Peyer's patch (tissue), 4 donors: ENCODE results near the gene LRG1. TPM values are rescaled to one million over a fixed set of nuclear protein-coding genes. Genes with fewer than 3 reads are reported as not detected.

Experiments
- DNase-seq, 3 donors: peaks; one replicate each; pipeline ENCODE4 v3.0.0-alpha.2; 2017 to 2019
- H3K27ac ChIP-seq, 4 donors: fragments of 200-600 bp; sonication (generic); one replicate each; pipeline ENCODE4 v1.5.1; 2016 to 2019
- H3K27me3 ChIP-seq, 2 donors: fragments of 200-600 bp; sonication (generic); one replicate each; pipeline ENCODE4 v1.5.1; 2019
- H3K36me3 ChIP-seq, 3 donors: fragments of 200-600 bp; sonication (generic); one replicate each; pipeline ENCODE4 v1.5.1; 2016 to 2019
- H3K4me1 ChIP-seq, 4 donors: fragments of 200-600 bp; sonication (generic); one replicate each; pipeline ENCODE4 v1.5.1; 2016 to 2019
- H3K4me3 ChIP-seq, 4 donors: fragments of 200-600 bp; sonication (generic); 1 replicate in 3 of 4; 2 replicates in 1 of 4; pipeline ENCODE4 v1.5.1; 2016 to 2019; ENCODE audit warnings: mild to moderate bottlenecking in 1 of 4
- H3K9me3 ChIP-seq, 4 donors: fragments of 200-600 bp; sonication (generic); one replicate each; pipeline ENCODE4 v1.5.1; 2016 to 2019; ENCODE audit warnings: mild to moderate bottlenecking in 1 of 4
- POLR2A ChIP-seq, 2 donors: fragments of 450-650 bp; IDR thresholded peaks; one replicate each; pipeline ENCODE4 v1.5.1; 2017; ENCODE audit warnings: antibody characterized with exemption in 2 of 2, mild to moderate bottlenecking in 2 of 2, moderate library complexity in 2 of 2
- total RNA-seq, 4 donors: library from RNA; depleted of rRNA; stranded (reverse); fragments of >200 nt; gene quantifications; one replicate each; pipeline ENCODE4 v1.1.0, GENCODE V29; 2016
- TF ChIP-seq, protein P1 (sequence below), 6 experiments: fragments of 450-650 bp in 4 of 6; fragments of 200-600 bp in 2 of 6; sonication (generic) in 1 of 6; IDR thresholded peaks; one replicate each; pipeline ENCODE4 v1.5.1; 2017 to 2019; ENCODE audit warnings: antibody characterized with exemption in 6 of 6, mild to moderate bottlenecking in 3 of 6, moderate library complexity in 1 of 6

LRG1 gene
- total RNA-seq, 4 donors from 2014 or later: 1.7 to 3.5 (median 3.0) TPM

DNA sequence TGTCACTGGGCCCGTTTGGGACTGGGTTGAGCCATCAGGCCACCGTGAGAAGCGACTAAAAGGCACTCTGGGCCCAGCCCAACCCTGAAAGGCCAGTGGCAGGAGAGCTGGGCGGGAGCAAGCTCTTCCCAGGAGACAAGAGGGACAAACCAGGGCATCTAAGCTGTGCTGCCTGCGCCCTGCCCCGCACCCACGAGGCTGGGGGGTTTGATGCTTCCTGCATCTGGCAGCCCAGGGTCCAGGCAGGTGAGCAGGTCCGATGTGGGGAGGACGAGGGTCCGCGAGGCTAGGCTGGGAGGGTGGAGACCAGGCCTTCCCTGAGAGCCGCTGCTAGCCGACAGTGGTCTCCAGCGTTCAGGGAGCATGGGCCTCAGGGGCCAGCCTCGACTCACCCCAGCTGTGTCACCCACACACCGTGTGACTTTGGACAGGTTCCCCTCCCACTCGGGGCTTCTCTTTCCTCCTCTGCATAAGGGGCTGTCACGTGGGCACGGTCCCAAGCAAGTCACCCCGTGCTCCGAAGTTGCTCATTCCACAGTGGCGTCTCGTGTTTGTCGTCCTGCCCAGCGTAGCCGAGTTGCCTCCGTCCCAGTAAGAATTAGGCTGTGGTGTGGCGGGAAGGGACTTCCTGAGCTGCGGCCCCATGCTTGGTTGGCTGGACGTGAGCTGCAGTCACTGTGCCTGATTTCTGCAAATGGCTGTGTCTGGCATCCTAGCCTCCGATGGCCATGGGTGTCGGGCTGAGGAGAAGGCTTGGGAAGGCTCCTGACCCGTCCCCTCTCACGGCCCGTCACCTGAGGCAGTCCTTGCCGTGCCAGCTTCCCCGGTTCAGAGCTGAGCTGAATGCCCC, 37.3 kb downstream of the LRG1 start:
- peaks cover 0 to 58% (median 0%) of the 10 kb centered on the region in 3 donors for H3K36me3 ChIP-seq
- H3K4me3 ChIP-seq: no peak overlapping the region
- no peak overlapping the region for H3K27ac ChIP-seq
- no peak for DNase-seq
- H3K27me3 ChIP-seq: no peaks in the 10 kb centered on the region
- no peaks in the 10 kb centered on the region for H3K9me3 ChIP-seq
- no peak for TF ChIP-seq POLR2A (IDR thresholded peaks at IDR 0.05)
- TF ChIP-seq, protein P1, sequence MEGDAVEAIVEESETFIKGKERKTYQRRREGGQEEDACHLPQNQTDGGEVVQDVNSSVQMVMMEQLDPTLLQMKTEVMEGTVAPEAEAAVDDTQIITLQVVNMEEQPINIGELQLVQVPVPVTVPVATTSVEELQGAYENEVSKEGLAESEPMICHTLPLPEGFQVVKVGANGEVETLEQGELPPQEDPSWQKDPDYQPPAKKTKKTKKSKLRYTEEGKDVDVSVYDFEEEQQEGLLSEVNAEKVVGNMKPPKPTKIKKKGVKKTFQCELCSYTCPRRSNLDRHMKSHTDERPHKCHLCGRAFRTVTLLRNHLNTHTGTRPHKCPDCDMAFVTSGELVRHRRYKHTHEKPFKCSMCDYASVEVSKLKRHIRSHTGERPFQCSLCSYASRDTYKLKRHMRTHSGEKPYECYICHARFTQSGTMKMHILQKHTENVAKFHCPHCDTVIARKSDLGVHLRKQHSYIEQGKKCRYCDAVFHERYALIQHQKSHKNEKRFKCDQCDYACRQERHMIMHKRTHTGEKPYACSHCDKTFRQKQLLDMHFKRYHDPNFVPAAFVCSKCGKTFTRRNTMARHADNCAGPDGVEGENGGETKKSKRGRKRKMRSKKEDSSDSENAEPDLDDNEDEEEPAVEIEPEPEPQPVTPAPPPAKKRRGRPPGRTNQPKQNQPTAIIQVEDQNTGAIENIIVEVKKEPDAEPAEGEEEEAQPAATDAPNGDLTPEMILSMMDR (IDR thresholded peaks at IDR 0.05): no peak
- no peaks in the 10 kb centered on the region for H3K4me1 ChIP-seq

DNA sequence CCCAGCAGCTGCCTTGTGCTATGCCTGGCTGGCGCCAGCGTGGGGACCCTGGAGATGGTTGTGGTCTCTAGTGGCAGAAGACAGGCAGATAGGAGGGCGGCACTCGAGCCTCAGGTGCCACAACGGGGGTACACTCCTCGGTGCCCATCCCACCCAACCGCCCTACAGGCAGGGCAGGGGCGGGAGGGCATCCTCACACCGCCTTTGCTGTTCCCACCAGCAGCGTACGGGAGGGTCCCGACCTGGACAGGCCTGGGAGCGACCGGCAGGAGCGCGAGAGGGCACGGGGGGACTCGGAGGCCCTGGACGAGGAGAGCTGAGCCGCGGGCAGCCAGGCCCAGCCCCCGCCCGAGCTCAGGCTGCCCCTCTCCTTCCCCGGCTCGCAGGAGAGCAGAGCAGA, 38.1 kb downstream of the LRG1 start:
- H3K27ac ChIP-seq: no peak overlapping the region
- no peaks in the 10 kb centered on the region for H3K27me3 ChIP-seq
- no peak for DNase-seq
- peaks cover 0 to 63% (median 0%) of the 10 kb centered on the region in 3 donors for H3K36me3 ChIP-seq
- H3K9me3 ChIP-seq: no peaks in the 10 kb centered on the region
- no peaks in the 10 kb centered on the region for H3K4me1 ChIP-seq
- TF ChIP-seq POLR2A (IDR thresholded peaks at IDR 0.05): no peak
- TF ChIP-seq, protein P1 (IDR thresholded peaks at IDR 0.05): no peak
- H3K4me3 ChIP-seq: no peak overlapping the region

DNA sequence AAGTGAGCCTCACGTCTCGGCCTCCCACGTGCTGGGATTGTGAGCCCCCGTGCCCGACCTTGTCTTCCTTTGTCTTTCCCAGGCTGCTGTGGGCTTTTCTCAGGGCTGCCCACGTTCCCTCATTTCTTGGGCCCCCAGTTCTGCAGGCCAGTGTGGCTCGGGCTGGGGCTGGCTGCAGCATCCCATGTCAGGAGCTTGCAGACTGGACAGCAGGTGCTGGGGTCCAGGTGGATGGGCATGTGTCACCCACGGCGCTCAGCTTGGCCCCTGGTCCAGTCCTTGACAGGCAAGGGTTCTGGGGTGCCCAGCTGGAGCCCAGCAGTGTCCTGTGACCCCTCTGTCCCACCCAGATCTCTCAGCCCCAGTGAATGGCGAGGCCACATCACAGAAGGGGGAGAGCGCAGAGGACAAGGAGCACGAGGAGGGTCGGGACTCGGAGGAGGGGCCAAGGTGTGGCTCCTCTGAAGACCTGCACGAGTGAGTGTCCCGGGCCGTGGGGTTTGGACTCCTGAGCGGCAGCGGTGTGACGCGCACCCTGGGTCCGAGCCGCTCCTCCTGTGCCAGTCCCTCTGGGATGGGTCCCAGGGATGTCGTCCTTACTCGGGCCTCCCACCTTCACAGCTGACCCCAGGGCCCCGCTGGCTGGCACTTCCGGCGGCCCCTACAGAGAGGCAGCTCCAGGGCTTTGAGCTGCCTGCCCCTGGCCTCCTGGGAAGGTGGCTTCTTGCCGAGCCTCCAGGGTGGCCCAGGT, 38.8 kb downstream of the LRG1 start:
- H3K4me1 ChIP-seq: no peaks in the 10 kb centered on the region
- no peaks in the 10 kb centered on the region for H3K9me3 ChIP-seq
- H3K36me3 ChIP-seq: peaks cover 0 to 70% (median 0%) of the 10 kb centered on the region in 3 donors
- TF ChIP-seq POLR2A (IDR thresholded peaks at IDR 0.05): no peak
- TF ChIP-seq, protein P1 (IDR thresholded peaks at IDR 0.05): no peak
- H3K4me3 ChIP-seq: no peak overlapping the region
- no peaks in the 10 kb centered on the region for H3K27me3 ChIP-seq
- DNase-seq: no peak
- no peak overlapping the region for H3K27ac ChIP-seq

DNA sequence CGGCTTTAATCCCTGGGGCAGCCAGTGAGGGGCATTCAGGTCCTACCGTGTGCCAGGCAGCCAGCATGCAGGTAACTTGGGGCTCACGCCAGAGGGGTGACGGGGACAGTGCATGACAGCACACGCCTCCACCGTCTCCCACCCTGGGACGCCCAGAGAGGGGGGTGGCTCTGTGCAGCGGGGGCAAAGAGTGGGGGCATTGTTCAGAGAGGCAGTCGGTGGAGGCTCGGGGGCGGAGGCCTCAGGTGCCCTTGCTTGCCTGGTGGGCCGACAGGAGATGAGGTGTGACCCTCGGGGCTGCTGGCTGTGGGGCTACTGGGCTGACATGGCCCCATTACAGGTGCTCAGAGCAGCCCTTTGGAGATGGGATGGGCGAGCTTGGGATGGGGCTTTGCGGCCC, 40.0 kb downstream of the LRG1 start:
- H3K27ac ChIP-seq: no peak overlapping the region
- no peaks in the 10 kb centered on the region for H3K4me1 ChIP-seq
- no peaks in the 10 kb centered on the region for H3K9me3 ChIP-seq
- TF ChIP-seq POLR2A (IDR thresholded peaks at IDR 0.05): no peak
- TF ChIP-seq, protein P1 (IDR thresholded peaks at IDR 0.05): no peak
- peaks cover 0 to 74% (median 0%) of the 10 kb centered on the region in 3 donors for H3K36me3 ChIP-seq
- H3K4me3 ChIP-seq: no peak overlapping the region
- DNase-seq: no peak
- H3K27me3 ChIP-seq: no peaks in the 10 kb centered on the region

DNA sequence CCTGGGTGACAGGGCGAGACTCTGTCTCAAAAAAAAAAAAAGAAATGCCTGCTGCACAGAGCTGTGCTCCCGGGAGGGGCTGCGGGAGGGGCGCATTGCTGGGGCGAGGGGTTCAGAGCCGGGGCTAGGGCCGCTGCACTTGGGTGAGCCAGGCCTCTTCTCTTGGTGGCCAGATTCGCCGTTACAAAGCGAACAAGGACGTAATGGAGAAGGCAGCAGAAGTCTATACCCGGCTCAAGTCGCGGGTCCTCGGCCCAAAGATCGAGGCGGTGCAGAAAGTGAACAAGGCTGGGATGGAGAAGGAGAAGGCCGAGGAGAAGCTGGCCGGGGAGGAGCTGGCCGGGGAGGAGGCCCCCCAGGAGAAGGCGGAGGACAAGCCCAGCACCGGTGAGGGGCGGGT, 40.5 kb downstream of the LRG1 start:
- Histone ChIP-seq H3K9me3 (no peaks in the 10 kb centered on the region), H3K27ac (no peak overlapping the region), H3K36me3 (peaks cover 0 to 77% (median 0%) of the 10 kb centered on the region in 3 donors), H3K4me3 (no peak overlapping the region), H3K4me1 (no peaks in the 10 kb centered on the region), H3K27me3 (no peaks in the 10 kb centered on the region)
- TF ChIP-seq, protein P1 (IDR thresholded peaks at IDR 0.05): no peak
- TF ChIP-seq POLR2A (IDR thresholded peaks at IDR 0.05): no peak
- no peak for DNase-seq
